Small intestine (tissue), 7 donors: ENCODE data around the gene UBE2I. TPM values are rescaled to one million over a fixed set of nuclear protein-coding genes. Genes with fewer than 3 reads are reported as not detected.

Experiments used
- DNase-seq, 2 donors: peaks; one replicate each; pipeline versions ENCODE4 v3.0.0 to v3.0.0-alpha.2; 2013
- FAIRE-seq: peaks from 2 replicates; lab custom pipeline; 2012; peaks lifted over from hg19 to GRCh38; lab: Jason Lieb, UNC
- H3K27ac ChIP-seq, 3 donors: one replicate each; pipeline ENCODE4 v1.5.1; 2013; ENCODE audit warnings: low read length in 2 of 3, mild to moderate bottlenecking in 2 of 3, control low read depth in 1 of 3, inconsistent platforms in 1 of 3, low read depth in 1 of 3, moderate library complexity in 1 of 3
- H3K27me3 ChIP-seq, 3 donors: one replicate each; pipeline ENCODE4 v1.6.1; 2013; ENCODE audit warnings: low read length in 3 of 3, inconsistent platforms in 1 of 3; ENCODE audit not compliant: control insufficient read depth in 3 of 3, insufficient read depth in 3 of 3
- H3K36me3 ChIP-seq, 3 donors: one replicate each; pipeline ENCODE4 v1.6.1; 2013; ENCODE audit warnings: low read length in 3 of 3, inconsistent platforms in 1 of 3, low read depth in 1 of 3, mild to moderate bottlenecking in 1 of 3, moderate library complexity in 1 of 3; ENCODE audit not compliant: control insufficient read depth in 3 of 3, insufficient read depth in 2 of 3
- H3K4me1 ChIP-seq, 3 donors: one replicate each; pipeline ENCODE4 v1.6.1; 2013; ENCODE audit warnings: low read length in 2 of 3, inconsistent platforms in 1 of 3, low read depth in 1 of 3, mild to moderate bottlenecking in 1 of 3, moderate library complexity in 1 of 3; ENCODE audit not compliant: control insufficient read depth in 3 of 3, insufficient read depth in 2 of 3
- H3K4me3 ChIP-seq, 3 donors: one replicate each; pipeline ENCODE4 v1.5.1; 2013; ENCODE audit warnings: low read length in 3 of 3, control low read depth in 1 of 3, inconsistent platforms in 1 of 3, low read depth in 1 of 3, mild to moderate bottlenecking in 1 of 3, moderate library complexity in 1 of 3
- H3K9me3 ChIP-seq, 2 donors: one replicate each; pipeline ENCODE4 v1.6.1; 2013; ENCODE audit warnings: low read depth in 1 of 2, low read length in 1 of 2; ENCODE audit not compliant: control insufficient read depth in 2 of 2, insufficient read depth in 1 of 2
- WGBS, 3 donors: extraction: QIAGEN DNeasy Blood & Tissue Kit; methylation state at CpG; one replicate each; pipeline ENCODE4 v1.1.7; 2013; 5-methylcytosine and 5-hydroxymethylcytosine counted together
- polyA plus RNA-seq, 4 donors: library from polyadenylated mRNA; stranded (reverse) in 3 of 4; unstranded in 1 of 4; fragments of 200-250 nt in 3 of 4; fragments of 120-200 nt in 1 of 4; gene quantifications; one replicate each; pipeline versions ENCODE4 v1.2.1 to v1.2.3, GENCODE V29; 2013
- donor health status: healthy with polysubstance abuse.
- donor health status: control.
- donor health status: control.
- donor health status: Bipolar disorder and iron deficiency.
- donor health status: healthy.

UBE2I gene
- polyA plus RNA-seq, 4 donors, result 38.7 to 123 (median 64.8) TPM

DNA sequence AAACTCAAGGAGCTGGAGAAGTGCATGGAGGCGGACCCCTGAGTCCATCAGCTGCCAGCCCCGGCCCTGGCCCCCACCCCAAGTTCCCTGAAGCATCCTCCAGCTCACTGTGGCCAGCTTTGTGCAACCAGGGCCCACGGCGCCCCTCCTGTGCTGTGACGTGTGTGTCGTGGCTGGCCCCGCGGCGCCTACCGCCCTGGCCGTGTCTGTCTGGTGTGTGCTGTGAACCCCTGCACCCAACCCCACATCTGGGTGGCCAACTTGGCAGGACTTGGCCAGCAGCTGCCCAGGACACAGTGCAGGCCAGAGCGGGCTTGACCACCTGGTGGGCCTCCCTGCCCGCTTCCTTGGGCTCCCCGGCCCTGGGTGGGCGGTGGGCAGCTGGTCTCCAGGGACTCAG, 39.0 kb downstream of the UBE2I start:
- no peak for FAIRE-seq
- WGBS, 3 donors, result 91 to 96% (median 95%) methylated on average over 12 to 15 of the region's 15 CpGs
- Histone ChIP-seq H3K27ac (no peak overlapping the region), H3K9me3 (no peaks in the 10 kb centered on the region), H3K36me3 (peaks cover 2 to 42% (median 4%) of the 10 kb centered on the region in 3 donors), H3K4me3 (no peak overlapping the region), H3K27me3 (no peaks in the 10 kb centered on the region), H3K4me1 (peaks cover 2 to 19% (median 11%) of the 10 kb centered on the region in 3 donors)
- DNase-seq, result no peak

DNA sequence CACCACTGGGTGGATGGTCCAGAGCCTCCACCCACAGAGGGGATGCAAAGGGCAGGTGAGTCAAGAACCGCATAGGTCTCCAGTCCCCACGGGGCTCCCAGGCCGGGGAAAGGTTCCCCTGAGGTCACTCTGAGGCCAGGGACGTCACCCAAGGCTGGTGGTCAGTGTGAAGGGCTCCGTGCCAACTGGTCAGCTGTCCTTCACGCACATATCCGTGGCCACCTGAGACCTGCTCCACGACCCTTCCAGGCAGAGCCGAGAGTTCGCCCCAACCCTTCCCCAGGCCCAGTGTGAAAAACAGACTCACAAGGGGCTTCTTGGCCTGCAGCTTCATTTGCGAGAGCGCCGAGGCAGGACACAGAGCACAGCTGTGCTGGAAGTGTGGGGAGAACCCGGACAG, 39.5 kb downstream of the UBE2I start:
- H3K27me3 ChIP-seq, result no peaks in the 10 kb centered on the region
- H3K36me3 ChIP-seq, result peaks cover 2 to 45% (median 4%) of the 10 kb centered on the region in 3 donors
- FAIRE-seq (no peak), DNase-seq (no peak)
- no peak overlapping the region for H3K27ac ChIP-seq
- H3K9me3 ChIP-seq, result no peaks in the 10 kb centered on the region
- peaks cover 2 to 15% (median 13%) of the 10 kb centered on the region in 3 donors for H3K4me1 ChIP-seq
- WGBS, 3 donors, result 82 to 85% (median 84%) methylated on average over 14 of the region's 14 CpGs
- H3K4me3 ChIP-seq, result no peak overlapping the region

DNA sequence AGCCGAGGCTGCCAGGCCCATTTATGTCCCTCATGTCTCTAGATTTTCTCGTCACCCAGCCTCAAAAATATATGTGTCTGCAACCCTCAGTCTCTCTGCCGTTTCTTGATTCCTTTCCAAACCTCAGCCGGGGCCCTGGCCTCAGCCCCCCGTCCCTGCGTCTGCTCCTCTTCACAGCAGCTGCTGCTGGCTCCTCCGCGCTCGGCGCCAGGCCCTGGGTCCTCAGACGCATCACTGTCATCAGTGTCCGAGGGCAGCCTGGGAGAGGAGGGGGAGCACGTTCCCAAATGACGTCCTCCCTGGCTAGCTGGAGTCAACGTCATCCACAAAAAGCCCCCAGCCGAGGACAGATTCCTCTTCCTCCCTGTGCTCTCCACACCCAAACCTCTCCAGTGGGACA, 39.9 kb downstream of the UBE2I start:
- DNase-seq (no peak), FAIRE-seq (no peak)
- Histone ChIP-seq H3K27ac (no peak overlapping the region), H3K9me3 (no peaks in the 10 kb centered on the region), H3K27me3 (no peaks in the 10 kb centered on the region), H3K4me1 (peaks cover 0 to 13% (median 13%) of the 10 kb centered on the region in 3 donors), H3K4me3 (no peak overlapping the region), H3K36me3 (peaks cover 2 to 45% (median 4%) of the 10 kb centered on the region in 3 donors)
- 84 to 91% (median 87%) methylated on average over 16 of the region's 16 CpGs for WGBS, 3 donors

- 93 to 97% (median 97%) methylated on average over 17 of the region's 17 CpGs for WGBS, 3 donors
- Histone ChIP-seq H3K4me3 (no peak overlapping the region), H3K9me3 (no peaks in the 10 kb centered on the region), H3K27me3 (no peaks in the 10 kb centered on the region), H3K27ac (no peak overlapping the region), H3K36me3 (peaks cover 2 to 47% (median 4%) of the 10 kb centered on the region in 3 donors), H3K4me1 (peaks cover 0 to 13% (median 13%) of the 10 kb centered on the region in 3 donors)
- FAIRE-seq (no peak), DNase-seq (no peak)
Observed at GRCh38 chr16:1349951-1350350, 40.5 kb downstream of the UBE2I start.

- Histone ChIP-seq H3K9me3 (no peaks in the 10 kb centered on the region), H3K36me3 (peaks cover 2 to 47% (median 4%) of the 10 kb centered on the region in 3 donors), H3K4me3 (peak overlapping the region in 2 of 3 donors; percentile 66 to 92), H3K4me1 (peaks cover 0 to 13% (median 13%) of the 10 kb centered on the region in 3 donors), H3K27me3 (no peaks in the 10 kb centered on the region), H3K27ac (no peak overlapping the region)
- no peak for FAIRE-seq
- whole genome bisulfite sequencing, 3 donors, result 72 to 80% (median 74%) methylated on average over 19 of the region's 19 CpGs
- no peak for DNase-seq
Observed at GRCh38 chr16:1350691-1351090, 41.3 kb downstream of the UBE2I start.

DNA sequence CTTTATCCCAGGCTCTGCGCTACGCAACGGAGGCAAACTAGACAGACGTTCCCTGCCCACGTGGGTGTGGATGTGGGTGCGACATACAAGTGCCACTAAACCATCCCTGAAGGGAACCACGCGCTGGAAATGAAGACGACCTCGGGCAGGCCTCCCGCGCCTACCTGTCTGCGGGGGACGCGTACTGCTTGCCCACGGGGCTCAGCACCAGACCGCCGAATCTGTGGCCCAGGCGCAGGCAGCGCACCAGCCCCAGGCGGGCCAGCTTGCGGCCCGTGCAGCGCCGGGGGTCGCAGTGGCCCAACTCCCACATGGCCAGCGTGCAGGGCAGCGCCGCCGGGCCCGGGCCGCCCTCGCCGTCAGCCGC, 41.8 kb downstream of the UBE2I start:
- H3K4me1 ChIP-seq, result peaks cover 0 to 13% (median 13%) of the 10 kb centered on the region in 3 donors
- peak overlapping the region in 2 of 3 donors; percentile 24 to 26 for H3K27ac ChIP-seq
- no peaks in the 10 kb centered on the region for H3K9me3 ChIP-seq
- FAIRE-seq (no peak), DNase-seq (no peak)
- WGBS, 3 donors, result 0 to 1% (median 0%) methylated on average over 28 to 35 of the region's 35 CpGs
- peaks cover 2 to 45% (median 4%) of the 10 kb centered on the region in 3 donors for H3K36me3 ChIP-seq
- H3K4me3 ChIP-seq, result peak overlapping the region; percentile 66 to 92 (median 89)
- no peaks in the 10 kb centered on the region for H3K27me3 ChIP-seq

DNA sequence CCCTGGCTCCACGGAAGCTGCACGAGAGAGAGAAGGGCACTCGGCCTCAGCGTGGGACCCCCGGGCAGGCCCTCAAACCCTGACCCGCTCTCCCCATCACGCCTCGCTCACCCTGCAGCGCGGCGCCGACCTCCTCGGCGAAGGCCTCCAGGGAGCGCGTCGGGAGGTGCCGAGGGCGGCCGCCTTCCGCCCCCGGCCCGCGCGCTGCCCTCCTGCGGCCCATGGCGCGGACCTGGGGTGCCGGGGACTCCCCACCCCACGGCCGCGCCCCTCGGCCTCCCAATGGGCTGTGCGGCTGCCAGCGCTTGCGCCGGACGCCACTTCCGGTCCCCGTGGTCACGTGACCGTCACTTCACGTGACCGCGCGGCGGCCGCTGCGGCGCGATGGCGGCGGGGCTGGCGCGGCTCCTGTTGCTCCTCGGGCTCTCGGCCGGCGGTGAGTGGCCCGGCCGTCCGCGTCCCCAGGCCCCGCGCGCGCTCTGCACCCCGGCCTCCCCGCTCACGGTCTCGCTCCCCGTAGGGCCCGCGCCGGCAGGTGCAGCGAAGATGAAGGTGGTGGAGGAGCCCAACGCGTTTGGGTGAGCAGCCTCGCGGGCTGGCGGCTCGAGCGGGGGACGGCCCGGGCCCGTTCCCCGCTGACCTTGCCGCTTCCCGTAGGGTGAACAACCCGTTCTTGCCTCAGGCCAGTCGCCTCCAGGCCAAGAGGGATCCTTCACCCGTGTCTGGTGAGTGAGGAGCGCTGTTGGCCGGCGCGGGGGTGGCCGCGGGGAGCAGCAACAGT, 42.3 kb downstream of the UBE2I start, which contains the start of the genes GNPTG and TSR3:
GNPTG (plus strand) TSS at position 350 of the 781 bp plus-strand sequence; CDS start at position 385, 35 bp downstream.
TSR3 (minus strand) TSS at position 297 of the 781 bp plus-strand sequence; CDS start at position 223, 74 bp downstream.
- Histone ChIP-seq H3K27me3 (no peaks in the 10 kb centered on the region), H3K4me1 (peaks cover 0 to 13% (median 13%) of the 10 kb centered on the region in 3 donors)
- FAIRE-seq, result no peak

GRCh38 chr16:1354815-1355540, 45.5 kb downstream of the UBE2I start:
- Histone ChIP-seq H3K27ac (no peak overlapping the region), H3K27me3 (no peaks in the 10 kb centered on the region), H3K4me1 (peaks cover 0 to 13% (median 13%) of the 10 kb centered on the region in 3 donors), H3K9me3 (no peaks in the 10 kb centered on the region), H3K36me3 (peaks cover 0 to 32% (median 2%) of the 10 kb centered on the region in 3 donors), H3K4me3 (no peak overlapping the region)
- DNase-seq (no peak), FAIRE-seq (no peak)
- 71 to 86% (median 76%) methylated on average over 46 to 49 of the region's 49 CpGs for WGBS, 3 donors

More for the DNA sequence above, 42.3 kb downstream of the UBE2I start, which contains the start of the genes GNPTG and TSR3:
- Histone ChIP-seq H3K36me3 (peaks cover 2 to 43% (median 4%) of the 10 kb centered on the region in 3 donors), H3K4me3 (peak within 1 kb of the TSS; percentile 80 to 92 (median 89)), H3K9me3 (no peaks in the 10 kb centered on the region), H3K27ac (peak within 1 kb of the TSS in 2 of 3 donors; percentile 24 to 26)
- DNase-seq, result peak; percentile 85 to 93
- 0 to 1% (median 1%) methylated on average over 76 to 98 of the region's 98 CpGs for WGBS, 3 donors
